Activated CD4-positive, alpha-beta T cell treated with anti-CD3 and anti-CD28 coated beads, Interleukin-2, amount 50 U/mL, for 16 hours (primary cell): ENCODE measurements around the gene CTNS.
A peak's percentile ranks its signal among the peaks of the same experiment; 100 is the strongest.

Source experiments
- DNase-seq: peaks from one replicate; pipeline ENCODE4 v3.0.0-alpha.2; 2020

CTNS gene

GRCh38 chr17:3636154-3636907 is at the start of gene CTNS, which contains the start of gene SHPK:
Gene CTNS, plus strand, starts transcription at chr17:3636760. Its CDS starts 3,447 bp downstream, at chr17:3640207.
Gene SHPK, minus strand, starts transcription at chr17:3636250. Its CDS starts 31 bp downstream, at chr17:3636219.
- DNase-seq = peak; percentile 98

GRCh38 chr17:3589784-3590183 is 46.8 kb upstream of the CTNS start:
- DNase-seq = no peak

GRCh38 chr17:3590231-3590630 is 46.3 kb upstream of the CTNS start:
- DNase-seq = no peak

- DNase-seq = no peak
These were observed 45.8 kb upstream of the CTNS start for GRCh38 chr17:3590768-3591167.

DNA sequence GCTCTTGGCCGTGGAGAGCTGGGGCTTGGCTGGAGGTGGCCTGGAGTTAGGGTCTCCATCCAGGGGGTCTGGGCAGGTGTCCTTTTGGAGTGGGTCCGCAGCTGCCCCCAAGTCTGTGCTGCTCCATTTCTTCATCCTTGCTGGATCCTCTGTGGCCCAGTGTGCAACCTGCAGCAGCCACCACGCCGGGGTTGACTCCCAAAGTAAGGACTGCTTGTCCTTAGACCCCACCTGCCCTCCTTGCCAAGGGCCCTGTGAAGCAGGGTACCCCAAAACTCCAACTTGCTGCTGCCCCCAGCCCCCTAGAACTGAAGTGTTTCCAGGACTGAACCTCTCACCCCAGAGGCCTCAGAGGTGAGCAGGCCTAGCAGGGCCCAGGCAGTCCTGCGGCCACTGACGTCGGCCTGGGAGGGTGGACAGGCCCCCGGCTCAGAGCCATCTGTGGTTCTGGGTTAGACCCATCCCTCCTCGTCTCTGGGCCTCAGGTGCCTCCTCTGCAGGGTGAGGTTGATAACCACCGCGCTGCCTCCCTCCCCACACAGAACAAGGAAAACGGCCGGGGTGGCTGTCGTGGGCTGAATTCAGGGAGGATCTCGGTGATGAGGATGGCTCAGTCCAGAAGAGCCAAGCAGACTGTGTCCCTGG is 44.2 kb upstream of the CTNS start:
- no peak for DNase-seq

DNA sequence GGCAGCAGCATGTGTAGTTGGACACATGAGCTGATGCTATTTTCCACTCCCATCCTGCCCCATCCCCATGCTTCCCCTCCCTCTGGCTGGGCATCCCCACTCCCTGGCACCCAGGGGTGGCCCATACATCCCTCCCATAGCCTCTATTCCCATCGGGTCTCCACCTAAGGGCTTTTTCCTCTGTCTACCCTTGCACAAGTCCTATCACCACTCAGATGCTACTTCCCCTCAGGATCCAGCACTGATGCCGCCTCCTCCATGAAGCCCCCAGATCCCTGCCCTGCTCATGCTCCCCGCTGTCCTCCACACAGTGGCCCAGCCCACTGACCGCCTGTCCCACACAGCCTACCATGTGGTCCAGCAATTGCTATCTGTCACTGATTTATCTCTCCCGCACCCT is 43.2 kb upstream of the CTNS start:
- no peak for DNase-seq

DNA sequence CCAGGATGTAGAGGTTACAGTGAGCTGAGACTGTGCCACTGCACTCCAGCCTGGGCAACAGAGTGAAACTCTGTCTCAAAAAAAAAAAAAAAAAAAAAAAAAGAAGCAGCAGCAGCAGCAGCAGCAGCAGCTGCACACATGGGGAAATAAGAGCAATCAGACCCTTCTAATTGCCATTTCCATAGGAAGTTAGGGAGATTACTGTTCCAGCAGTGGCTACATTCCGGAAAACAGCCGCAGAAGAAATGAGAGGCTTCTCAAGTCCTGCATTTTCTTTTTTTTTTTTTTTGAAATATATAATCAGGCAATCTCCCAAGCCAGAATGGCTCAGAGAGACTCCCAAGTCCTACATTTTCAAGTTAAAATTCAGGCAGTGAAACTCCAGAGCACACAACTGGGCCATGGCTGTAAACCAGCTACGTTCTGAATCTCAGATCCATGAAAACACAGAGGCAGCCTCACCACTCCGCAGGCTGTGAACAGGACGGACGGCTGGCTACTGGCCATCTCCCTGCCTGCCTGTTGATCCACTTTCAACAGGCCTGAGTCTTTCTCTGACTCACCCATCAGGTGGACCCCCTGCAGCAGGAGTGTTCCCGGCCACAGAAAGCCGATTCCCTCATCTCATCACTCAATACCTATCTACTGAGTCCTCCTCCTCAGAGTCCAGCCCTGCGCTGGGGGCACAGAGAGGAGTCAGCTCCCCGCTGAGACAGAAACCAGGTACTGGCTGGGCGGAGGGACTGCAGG is 42.3 kb upstream of the CTNS start:
- no peak for DNase-seq

GRCh38 chr17:3594976-3595375 is 41.6 kb upstream of the CTNS start:
- no peak for DNase-seq

DNA sequence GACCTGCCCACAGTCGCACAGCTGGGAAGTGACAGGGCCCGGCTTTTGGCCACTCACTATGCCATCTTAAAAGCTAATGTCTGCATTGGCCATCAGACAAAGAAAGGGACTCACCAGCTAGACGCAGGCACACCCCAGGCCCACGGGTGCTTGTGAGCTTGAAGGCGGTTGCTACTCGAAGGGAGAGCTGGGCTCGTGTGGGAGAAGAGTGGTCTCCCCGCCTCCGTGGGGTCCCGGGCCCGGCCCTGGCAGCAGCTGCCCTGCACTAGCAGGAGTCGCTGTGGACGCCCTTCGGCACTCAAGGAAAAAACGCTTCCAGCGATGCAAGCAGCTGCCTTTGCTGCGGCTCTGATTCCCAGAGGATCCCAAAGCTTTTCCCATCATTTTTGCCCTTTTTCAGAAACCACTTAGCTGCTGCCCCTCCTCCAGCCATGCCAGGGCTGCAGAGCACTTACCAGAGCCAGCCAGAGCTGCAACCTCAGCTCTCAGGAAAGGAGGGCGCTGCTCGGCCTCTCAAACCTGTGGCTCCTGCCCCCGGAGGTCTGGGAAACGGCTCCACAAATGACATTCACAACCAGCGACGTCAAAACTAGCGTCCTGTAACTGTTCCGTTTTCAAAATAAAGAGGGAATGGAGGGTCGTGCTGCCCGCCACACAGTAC is 39.6 kb upstream of the CTNS start:
- DNase-seq = no peak

DNA sequence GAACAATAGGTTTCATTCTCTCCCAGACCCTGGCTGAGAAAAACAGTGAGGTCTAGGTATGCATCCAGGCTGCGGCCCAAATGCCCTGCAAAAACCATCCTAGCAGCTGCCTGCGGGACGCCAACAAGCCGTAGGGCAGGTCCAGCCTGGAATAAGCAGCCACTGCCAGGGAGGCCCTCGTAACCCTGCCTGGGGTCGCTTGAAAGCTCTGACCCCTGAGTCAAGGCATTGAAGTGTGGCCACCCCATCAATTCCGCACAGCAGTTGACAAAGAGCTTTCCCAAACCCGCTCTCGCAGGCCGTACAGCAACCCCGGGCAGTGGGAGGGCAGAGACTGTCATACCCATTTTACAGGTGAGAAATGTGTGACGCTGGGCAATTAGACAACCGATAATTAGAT is 38.5 kb upstream of the CTNS start:
- no peak for DNase-seq

- DNase-seq = no peak
These were observed 35.9 kb upstream of the CTNS start for GRCh38 chr17:3600529-3601205.

GRCh38 chr17:3602499-3602898 is 34.1 kb upstream of the CTNS start:
- peak; percentile 46 for DNase-seq

- no peak for DNase-seq
These were observed 33.3 kb upstream of the CTNS start for GRCh38 chr17:3603119-3603869.

DNA sequence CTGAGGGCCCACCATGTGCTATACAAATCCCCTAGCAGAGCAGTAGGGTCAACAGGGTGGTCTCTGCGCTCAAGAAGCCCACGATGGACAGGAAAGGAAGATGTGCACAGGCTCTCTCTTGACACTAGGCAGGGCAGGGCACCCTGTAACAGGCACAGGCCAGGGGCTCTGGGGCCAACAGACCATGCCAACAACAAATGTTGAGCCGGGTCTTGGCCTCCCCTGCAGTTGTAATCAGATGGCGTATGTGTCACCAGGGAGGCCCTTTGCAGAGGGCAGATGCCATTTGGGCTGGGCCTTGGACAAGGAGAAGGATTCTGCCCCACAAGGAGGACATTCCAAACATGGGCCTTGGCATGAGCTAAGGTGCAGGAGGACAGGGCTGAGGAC is 32.7 kb upstream of the CTNS start:
- no peak for DNase-seq

GRCh38 chr17:3609689-3610088 is 26.9 kb upstream of the CTNS start:
- DNase-seq = no peak

DNA sequence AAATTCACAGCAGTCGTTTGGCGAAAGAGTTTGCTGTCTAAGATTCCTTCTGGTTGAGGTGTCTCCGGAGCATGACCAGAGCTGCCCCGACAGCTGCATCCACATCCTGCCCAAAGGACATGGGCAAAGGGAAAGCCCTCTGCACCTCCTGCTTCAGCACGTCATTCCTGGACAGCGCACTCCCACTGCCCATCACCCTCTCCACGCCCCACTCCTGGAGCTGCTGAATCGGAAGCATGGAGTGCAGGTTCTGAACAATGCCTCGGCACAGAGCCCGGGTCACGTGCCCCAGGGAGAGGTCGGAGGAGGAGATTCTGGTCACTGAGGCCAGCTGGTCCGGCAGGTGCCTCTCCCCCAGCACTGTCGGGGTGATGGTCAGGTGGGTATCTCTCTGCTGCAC is 26.0 kb upstream of the CTNS start:
- no peak for DNase-seq

DNA sequence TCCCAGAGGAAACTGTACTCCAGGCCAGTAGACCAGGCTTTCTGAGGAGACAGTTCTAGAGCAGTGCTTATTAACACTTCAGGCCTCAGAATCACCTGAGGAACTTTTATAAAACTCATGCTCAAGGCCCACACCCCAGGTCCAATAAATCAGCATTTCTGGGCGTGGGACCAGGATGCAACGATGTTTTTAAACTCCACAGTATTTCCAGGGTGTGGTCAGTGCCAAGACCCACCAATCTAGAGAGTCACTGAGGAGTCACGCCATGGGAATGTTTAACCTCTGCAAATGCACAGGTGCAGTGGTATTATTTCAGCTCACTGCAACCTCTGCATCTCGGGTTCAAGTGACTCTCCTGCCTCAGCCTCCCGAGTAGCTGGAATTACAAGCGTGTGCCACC is 23.4 kb upstream of the CTNS start:
- DNase-seq = no peak

- no peak for DNase-seq
These were observed 21.2 kb upstream of the CTNS start for GRCh38 chr17:3615160-3615870.

GRCh38 chr17:3621146-3621720 is 15.3 kb upstream of the CTNS start:
- no peak for DNase-seq

- no peak for DNase-seq
These were observed 13.5 kb upstream of the CTNS start for GRCh38 chr17:3622977-3623594.
